Lower leg skin (tissue), 4 donors: ENCODE measurements around the gene SLC29A3. TPM values are rescaled to one million over a fixed set of nuclear protein-coding genes. Genes with fewer than 3 reads are reported as not detected.

ENCODE experiments used
- DNase-seq, 2 donors: peaks; one replicate each; pipeline ENCODE4 v3.0.0-alpha.2; 2019; ENCODE audit warnings: low spot score in 2 of 2
- H3K4me3 ChIP-seq: fragments of 200-600 bp; sonication (generic); 2 replicates; pipeline ENCODE4 v1.5.1; 2017; ENCODE audit warnings: mild to moderate bottlenecking, low read depth; ENCODE audit not compliant: poor library complexity, severe bottlenecking
- CTCF ChIP-seq, 3 donors: fragments of 450-650 bp; IDR thresholded peaks; one replicate each; pipeline ENCODE4 v1.5.1; 2016; ENCODE audit warnings: antibody characterized with exemption in 3 of 3, mild to moderate bottlenecking in 3 of 3, moderate library complexity in 2 of 3
- POLR2A ChIP-seq, 2 donors: fragments of 450-650 bp; IDR thresholded peaks; one replicate each; pipeline ENCODE4 v1.6.1; 2016 to 2017; ENCODE audit warnings: antibody characterized with exemption in 2 of 2, mild to moderate bottlenecking in 1 of 2, moderate library complexity in 1 of 2
- WGBS, 2 donors: methylation state at CpG; one replicate each; pipeline ENCODE4 v1.1.5; 2018; 5-methylcytosine and 5-hydroxymethylcytosine counted together
- intact Hi-C: fragments of 100-400 bp; cut with DNase I; formaldehyde crosslinking; loops from one replicate; pipeline ENCODE4 v1.15.0; 2023; ENCODE audit warnings: low total_unique reads
- total RNA-seq, 4 donors: library from RNA; depleted of rRNA; stranded (reverse); fragments of >200 nt; gene quantifications; one replicate each; pipeline ENCODE4 v1.1.0, GENCODE V29; 2016

The SLC29A3 gene
- total RNA-seq, 4 donors from 2014 or later, result 1.1 to 5.7 (median 2.6) TPM

DNA sequence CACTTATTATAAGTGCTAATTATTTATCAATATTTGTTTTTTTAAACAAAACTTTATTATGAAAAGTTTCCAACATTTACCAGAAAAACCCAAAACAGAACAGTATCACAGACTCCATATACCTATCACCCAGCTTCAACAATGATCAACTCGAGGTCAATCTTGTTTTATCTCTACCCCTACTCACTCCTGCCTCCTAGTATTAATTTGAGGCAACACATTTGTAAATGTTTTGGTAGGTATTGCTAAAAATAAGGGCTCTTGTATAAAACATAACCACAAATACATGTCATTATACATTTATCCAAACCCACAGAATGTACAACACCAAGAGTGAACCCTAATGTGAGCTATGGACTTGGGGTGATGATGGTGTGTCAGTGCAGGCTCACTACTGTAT is 61.8 kb downstream of the SLC29A3 start:
- intact Hi-C loops, result loop anchor here (5.0 kb wide), 1 partner anchor 321 kb away; no protein-coding TSS in a partner anchor
- 45 to 49% methylated on average over 1 of the region's 1 CpG for WGBS, 2 donors

GRCh38 chr10:71381611-71382010 is 62.6 kb downstream of the SLC29A3 start:
- no peak overlapping the region for H3K4me3 ChIP-seq
- no peak for DNase-seq
- WGBS, 2 donors, result 84 to 87% methylated on average over 3 of the region's 3 CpGs
- TF ChIP-seq CTCF (IDR thresholded peaks at IDR 0.05) (no peak), POLR2A (IDR thresholded peaks at IDR 0.05) (no peak)
- intact Hi-C loops, result loop anchor here (5.0 kb wide), 1 partner anchor 321 kb away; no protein-coding TSS in a partner anchor

More for the DNA sequence above, 61.8 kb downstream of the SLC29A3 start:
- TF ChIP-seq POLR2A (IDR thresholded peaks at IDR 0.05) (no peak), CTCF (IDR thresholded peaks at IDR 0.05) (no peak)
- no peak overlapping the region for H3K4me3 ChIP-seq
- no peak for DNase-seq

DNA sequence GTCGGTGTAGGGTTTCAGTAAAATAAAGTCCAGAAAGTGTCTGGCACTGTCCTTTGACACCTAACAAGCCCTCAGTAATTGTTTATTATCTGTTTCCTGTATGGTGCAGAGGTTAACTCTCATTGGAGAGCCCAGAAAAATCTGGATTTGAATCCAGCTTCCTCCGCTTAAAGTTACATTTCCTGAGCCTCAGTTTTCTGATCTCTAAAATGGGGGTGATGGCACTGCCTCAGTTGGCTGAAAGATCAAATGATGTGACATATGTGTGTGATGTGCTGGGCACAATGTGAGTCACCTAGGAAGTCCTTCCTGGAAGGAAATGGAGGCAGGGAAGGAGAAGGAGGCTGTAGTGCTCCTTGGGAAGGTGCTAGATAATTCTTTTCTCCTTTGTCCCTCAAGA is 63.0 kb downstream of the SLC29A3 start:
- 87 to 92% methylated on average over 2 of the region's 2 CpGs for WGBS, 2 donors
- no peak for TF ChIP-seq CTCF (IDR thresholded peaks at IDR 0.05)
- no peak overlapping the region for H3K4me3 ChIP-seq
- intact Hi-C loops, result loop anchor here (5.0 kb wide), 1 partner anchor 320 kb away; no protein-coding TSS in a partner anchor
- no peak for DNase-seq

DNA sequence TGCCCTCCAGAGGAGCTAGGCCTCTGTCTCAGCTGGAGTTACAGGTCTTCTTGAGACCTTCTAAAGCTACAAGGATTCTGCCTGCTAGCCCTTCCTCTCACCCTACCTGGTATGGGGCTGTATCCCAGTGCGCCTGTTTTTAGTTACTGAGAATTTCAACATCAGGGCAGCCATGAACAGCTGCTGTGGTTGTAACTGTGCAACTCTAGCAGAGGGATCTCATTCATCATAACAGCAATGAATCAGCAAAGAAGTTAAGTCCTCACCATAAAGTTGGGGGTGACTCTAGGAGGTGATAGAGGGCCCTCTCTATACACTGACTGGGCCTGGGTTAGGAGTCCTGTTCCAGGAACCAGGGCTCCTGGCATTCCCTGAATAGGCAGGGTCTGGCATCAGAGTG is 63.7 kb downstream of the SLC29A3 start:
- DNase-seq, result no peak
- H3K4me3 ChIP-seq, result no peak overlapping the region
- 82 to 100% methylated on average over 1 of the region's 1 CpG for WGBS, 2 donors
- TF ChIP-seq CTCF (IDR thresholded peaks at IDR 0.05) (no peak), POLR2A (IDR thresholded peaks at IDR 0.05) (no peak)
- intact Hi-C loops, result loop anchor here (5.0 kb wide), 1 partner anchor 320 kb away; no protein-coding TSS in a partner anchor

DNA sequence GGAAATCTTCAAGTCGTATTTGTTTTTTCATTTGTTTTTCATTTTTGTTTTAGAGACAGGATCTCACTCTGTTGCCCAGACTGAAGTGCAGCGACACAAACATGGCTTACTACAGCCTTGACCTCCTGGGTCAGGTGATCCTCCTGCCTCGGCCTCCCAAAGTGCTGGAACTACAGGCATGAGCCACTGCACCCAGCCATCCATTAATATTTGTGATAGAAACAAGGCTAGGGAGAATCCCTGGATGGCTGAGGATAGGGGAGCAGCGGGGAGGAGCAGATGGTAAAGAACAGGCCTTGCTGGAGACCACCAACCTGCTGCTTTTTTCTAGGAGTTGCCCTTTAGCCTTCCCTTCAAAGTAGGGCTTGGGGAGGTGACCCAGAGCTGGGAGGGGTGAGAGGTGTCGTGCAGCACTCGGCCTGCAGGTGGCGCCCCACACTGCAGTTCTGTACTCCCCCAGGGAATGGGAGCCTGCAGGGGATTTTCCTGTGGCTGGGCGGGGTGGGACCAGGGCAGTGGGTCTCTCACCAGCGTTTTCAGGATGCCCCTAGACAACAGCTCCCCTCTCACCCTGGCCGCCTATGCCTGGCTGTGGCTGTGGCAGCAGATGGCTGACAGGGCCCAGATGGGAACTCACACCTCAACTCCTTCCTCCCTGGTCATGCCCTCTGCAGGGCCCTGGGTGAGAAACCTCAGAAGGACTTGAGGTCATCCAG is 65.1 kb downstream of the SLC29A3 start:
- intact Hi-C loops, result loop anchor here (5.0 kb wide), 1 partner anchor 318 kb away; no protein-coding TSS in a partner anchor
- peak; percentile 48 to 95 for DNase-seq
- 30 to 34% methylated on average over 8 to 10 of the region's 10 CpGs for WGBS, 2 donors
- no peak for TF ChIP-seq POLR2A (IDR thresholded peaks at IDR 0.05)
- TF ChIP-seq CTCF (IDR thresholded peaks at IDR 0.05), result peak in 1 of 3 donors; percentile 33
- no peak overlapping the region for H3K4me3 ChIP-seq
